Type B pancreatic cell (in vitro differentiated cells): Measurements from ENCODE around the gene SLC22A15. TPM values are rescaled to one million over a fixed set of nuclear protein-coding genes. Genes with fewer than 3 reads are reported as not detected.
A peak's percentile ranks its signal among the peaks of the same experiment; 100 is the strongest.
"Not testable (repeated sequence)": the region's sequence is repeated elsewhere in the genome, so short reads cannot be mapped to it uniquely, and the experiment has no call there.

Experiments used
- DNase-seq: peaks from one replicate; pipeline ENCODE4 v3.0.0; 2021; ENCODE audit warnings: mixed read lengths; ENCODE audit not compliant: unreplicated experiment; ENCODE audit errors: extremely low spot score
- H3K27ac Mint-ChIP-seq: 2 replicates; pipeline ENCODE4 v1.8.0; 2021; ENCODE audit warnings: mild to moderate bottlenecking, mixed read lengths
- H3K27me3 Mint-ChIP-seq: 2 replicates; pipeline ENCODE4 v1.8.0; 2021; ENCODE audit warnings: mixed read lengths
- H3K36me3 Mint-ChIP-seq: 2 replicates; pipeline ENCODE4 v1.8.0; 2021; ENCODE audit warnings: mixed read lengths
- H3K4me1 Mint-ChIP-seq: one replicate; pipeline ENCODE4 v1.8.0; 2021; ENCODE audit warnings: mixed read lengths; ENCODE audit not compliant: unreplicated experiment
- H3K4me3 Mint-ChIP-seq: 2 replicates; pipeline ENCODE4 v1.8.0; 2021; ENCODE audit warnings: mild to moderate bottlenecking, mixed read lengths
- H3K9me3 Mint-ChIP-seq: 2 replicates; pipeline ENCODE4 v1.8.0; 2021; ENCODE audit warnings: mixed read lengths
- CTCF ChIP-seq: fragments of 200-600 bp; sonication (generic); conservative IDR thresholded peaks from 2 replicates; pipeline ENCODE4 v1.5.0; 2021; ENCODE audit warnings: antibody characterized with exemption, mild to moderate bottlenecking
- total RNA-seq: library from RNA; stranded (reverse); gene quantifications from 2 replicates; pipeline ENCODE4 v1.2.1, GENCODE V29; 2021; ENCODE audit warnings: low replicate concordance

SLC22A15 gene
- total RNA-seq, 1 donor from 2014 or later, result 3.9 TPM

- no peak for TF ChIP-seq CTCF
- H3K27me3 Mint-ChIP-seq, result peaks cover 3% of the 10 kb centered on the region
- peaks cover 5% of the 10 kb centered on the region for H3K4me1 Mint-ChIP-seq
- H3K9me3 Mint-ChIP-seq, result no peaks in the 10 kb centered on the region
- no peak overlapping the region for H3K4me3 Mint-ChIP-seq
- no peak for DNase-seq
- H3K27ac Mint-ChIP-seq, result no peak overlapping the region
- no peaks in the 10 kb centered on the region for H3K36me3 Mint-ChIP-seq
Observed at GRCh38 chr1:115955228-115955627, 21.1 kb upstream of the SLC22A15 start.

- TF ChIP-seq CTCF, result no peak
- no peaks in the 10 kb centered on the region for H3K36me3 Mint-ChIP-seq
- H3K9me3 Mint-ChIP-seq, result no peaks in the 10 kb centered on the region
- H3K27me3 Mint-ChIP-seq, result peaks cover 3% of the 10 kb centered on the region
- DNase-seq, result no peak
- H3K27ac Mint-ChIP-seq, result no peak overlapping the region
- no peak overlapping the region for H3K4me3 Mint-ChIP-seq
- no peaks in the 10 kb centered on the region for H3K4me1 Mint-ChIP-seq
Observed at GRCh38 chr1:115958866-115959265, 17.4 kb upstream of the SLC22A15 start.

GRCh38 chr1:115969509-115969908 lies 6.8 kb upstream of the SLC22A15 start:
- Mint-ChIP-seq H3K36me3 (no peaks in the 10 kb centered on the region), H3K27ac (no peak overlapping the region), H3K4me3 (no peak overlapping the region), H3K4me1 (no peaks in the 10 kb centered on the region), H3K27me3 (peaks cover 14% of the 10 kb centered on the region), H3K9me3 (peaks cover 7% of the 10 kb centered on the region)
- TF ChIP-seq CTCF, result no peak
- DNase-seq, result no peak

GRCh38 chr1:115971778-115972177 lies 4.5 kb upstream of the SLC22A15 start:
- H3K27me3 Mint-ChIP-seq, H3K4me1 Mint-ChIP-seq, H3K4me3 Mint-ChIP-seq: not testable (repeated sequence)

GRCh38 chr1:115973154-115973553 lies 3.2 kb upstream of the SLC22A15 start:
- no peak for DNase-seq
- H3K4me1 Mint-ChIP-seq, result peaks cover 10% of the 10 kb centered on the region
- H3K9me3 Mint-ChIP-seq, result no peaks in the 10 kb centered on the region
- no peak for TF ChIP-seq CTCF
- H3K27ac Mint-ChIP-seq, result no peak overlapping the region
- H3K4me3 Mint-ChIP-seq, result no peak overlapping the region
- H3K27me3 Mint-ChIP-seq, result peaks cover 13% of the 10 kb centered on the region
- no peaks in the 10 kb centered on the region for H3K36me3 Mint-ChIP-seq

More at GRCh38 chr1:115971778-115972177, 4.5 kb upstream of the SLC22A15 start:
- not testable (repeated sequence) for H3K9me3 Mint-ChIP-seq, H3K27ac Mint-ChIP-seq, H3K36me3 Mint-ChIP-seq, DNase-seq

GRCh38 chr1:115975569-115976061 lies 698 bp upstream of the SLC22A15 start:
- no peak for TF ChIP-seq CTCF
- DNase-seq, result no peak
- Mint-ChIP-seq H3K4me1 (peaks cover 10% of the 10 kb centered on the region), H3K4me3 (peak overlapping the region; percentile 96), H3K27ac (peak overlapping the region; percentile 87), H3K9me3 (no peaks in the 10 kb centered on the region), H3K27me3 (peaks cover 13% of the 10 kb centered on the region), H3K36me3 (no peaks in the 10 kb centered on the region)
